HEK293T (cell line): Measurements from ENCODE around the gene SUN2.

ENCODE experiments used
- FOXM1 ChIP-seq: fragments of 450-650 bp; IDR thresholded peaks from 2 replicates; pipeline ENCODE4 v1.6.1; 2017; ENCODE audit warnings: mild to moderate bottlenecking, borderline replicate concordance
- L3MBTL2 ChIP-seq: fragments of 450-650 bp; conservative IDR thresholded peaks from 2 replicates; pipeline ENCODE4 v1.6.1; 2016; ENCODE audit warnings: mild to moderate bottlenecking
- NFRKB ChIP-seq: fragments of 450-650 bp; IDR thresholded peaks from 2 replicates; pipeline ENCODE4 v1.6.1; 2016; ENCODE audit warnings: mild to moderate bottlenecking, moderate library complexity
- SP1 ChIP-seq: fragments of 450-650 bp; IDR thresholded peaks from 2 replicates; pipeline ENCODE4 v1.6.1; 2017

GRCh38 chr22:38700789-38701628 lies 54.8 kb downstream of the SUN2 start, which contains the start of gene JOSD1:
- TF ChIP-seq FOXM1: no peak; the same call in 1 of the 2 replicates
- TF ChIP-seq SP1: no peak
- no peak for TF ChIP-seq NFRKB
- TF ChIP-seq L3MBTL2: peak; percentile 82
